Measurements from ENCODE around the gene OGDH.
"Not testable (repeated sequence)": the region's sequence is repeated elsewhere in the genome, so short reads cannot be mapped to it uniquely, and the experiment has no call there.

The OGDH gene

GRCh38 chr7:44581879-44582603 lies 24.4 kb upstream of the OGDH start, which contains the start of gene TMED4:
Gene TMED4, minus strand, starts transcription at chr7:44582231. Its CDS starts 25 bp downstream, at chr7:44582206.
- Histone ChIP-seq H3K9me3 (ENCODE audit: control insufficient read depth, low read length) (no peaks in the 10 kb centered on the region), H3K36me3 (ENCODE audit: control insufficient read depth, insufficient read depth, low read length, severe bottlenecking) (peaks cover 22% of the 10 kb centered on the region), H3K9ac (ENCODE audit: low read length) (peak within 1 kb of the TSS; percentile 96), H3K4me1 (ENCODE audit: control insufficient read depth, insufficient read depth, low read length) (peaks cover 13% of the 10 kb centered on the region), H3K4me3 (ENCODE audit: low read length) (peak within 1 kb of the TSS; percentile 95), H3K27me3 (replicated peaks; ENCODE audit: control insufficient read depth, insufficient read depth, low read length) (no peaks in the 10 kb centered on the region)
- DNase-seq (ENCODE audit: low read depth) = peak; percentile 99

GRCh38 chr7:44583146-44583865 lies 23.1 kb upstream of the OGDH start:
- Histone ChIP-seq H3K36me3 (ENCODE audit: control insufficient read depth, insufficient read depth, low read length, severe bottlenecking) (peaks cover 17% of the 10 kb centered on the region), H3K4me3 (ENCODE audit: low read length) (peak overlapping the region; percentile 95), H3K4me1 (ENCODE audit: control insufficient read depth, insufficient read depth, low read length) (peaks cover 13% of the 10 kb centered on the region), H3K27me3 (replicated peaks; ENCODE audit: control insufficient read depth, insufficient read depth, low read length) (no peaks in the 10 kb centered on the region), H3K9ac (ENCODE audit: low read length) (peak overlapping the region; percentile 96), H3K9me3 (ENCODE audit: control insufficient read depth, low read length) (no peaks in the 10 kb centered on the region)
- no peak for DNase-seq (ENCODE audit: low read depth)

DNA sequence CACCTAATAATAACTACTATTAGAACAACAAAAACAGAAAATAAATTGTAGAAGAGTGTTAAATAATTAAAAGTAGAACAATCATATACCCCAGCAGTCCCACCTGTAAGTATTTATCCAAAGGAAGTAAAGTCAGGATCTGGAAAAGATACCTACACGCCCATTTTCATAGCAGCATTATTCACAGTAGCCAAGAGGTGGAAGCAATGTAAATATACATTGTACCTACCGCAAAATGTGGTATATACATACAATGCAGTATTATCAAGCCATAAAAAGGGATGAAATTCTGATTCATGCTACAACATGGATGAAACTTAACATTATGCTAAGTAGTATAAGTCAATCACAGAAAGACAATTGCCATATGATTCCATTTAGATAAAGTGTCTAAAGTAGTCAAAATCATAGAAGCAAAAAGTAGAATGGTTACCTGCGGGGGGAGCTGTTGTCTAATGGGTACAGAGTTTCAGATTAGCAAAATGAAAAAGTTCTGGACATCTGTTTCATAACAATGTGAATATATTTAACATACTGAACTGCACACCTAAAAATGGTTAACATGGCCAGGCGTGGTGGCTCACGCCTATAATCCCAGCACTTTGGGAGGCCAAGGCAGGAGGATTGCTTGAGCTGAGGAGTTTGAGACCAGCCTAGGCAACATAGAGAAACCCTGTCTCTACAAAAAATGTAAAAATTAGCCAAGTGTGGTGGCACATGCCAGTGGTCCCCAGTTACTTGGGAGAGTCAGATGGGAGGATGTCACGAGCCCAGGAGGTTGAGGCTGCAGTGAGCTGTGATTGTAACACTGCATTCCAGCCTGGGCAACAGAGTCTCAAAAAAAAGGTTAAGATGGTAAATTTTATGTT lies 18.4 kb upstream of the OGDH start:
- Histone ChIP-seq H3K9me3 (ENCODE audit: control insufficient read depth, low read length) (no peaks in the 10 kb centered on the region), H3K4me3 (ENCODE audit: low read length) (no peak overlapping the region), H3K9ac (ENCODE audit: low read length) (no peak overlapping the region), H3K36me3 (ENCODE audit: control insufficient read depth, insufficient read depth, low read length, severe bottlenecking) (no peaks in the 10 kb centered on the region), H3K27me3 (replicated peaks; ENCODE audit: control insufficient read depth, insufficient read depth, low read length) (no peaks in the 10 kb centered on the region), H3K4me1 (ENCODE audit: control insufficient read depth, insufficient read depth, low read length) (peaks cover 3% of the 10 kb centered on the region)
- peak; percentile 89 for DNase-seq (ENCODE audit: low read depth)

DNA sequence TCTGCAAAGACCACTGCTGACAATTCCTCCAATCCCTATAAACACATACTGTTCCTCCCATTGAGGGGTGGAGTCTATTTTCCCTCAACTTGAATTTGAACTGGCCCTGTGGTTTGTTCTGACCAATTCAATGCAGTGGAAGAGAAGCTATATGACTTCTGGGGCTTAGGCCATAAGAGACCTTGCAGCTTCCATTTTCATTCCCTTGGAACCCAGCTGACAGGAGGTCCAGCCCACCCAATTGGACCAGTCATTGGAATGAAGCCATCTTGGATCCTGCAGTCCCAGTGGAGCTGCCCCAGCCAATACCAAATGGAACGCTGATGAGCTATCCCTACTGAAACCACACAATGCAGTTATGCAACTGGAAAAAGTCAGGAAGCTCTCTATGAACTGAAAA lies 15.5 kb upstream of the OGDH start:
- DNase-seq (ENCODE audit: low read depth) = no peak
- Histone ChIP-seq H3K9me3 (ENCODE audit: control insufficient read depth, low read length) (no peaks in the 10 kb centered on the region), H3K9ac (ENCODE audit: low read length) (no peak overlapping the region), H3K4me1 (ENCODE audit: control insufficient read depth, insufficient read depth, low read length) (peaks cover 4% of the 10 kb centered on the region), H3K27me3 (replicated peaks; ENCODE audit: control insufficient read depth, insufficient read depth, low read length) (no peaks in the 10 kb centered on the region), H3K36me3 (ENCODE audit: control insufficient read depth, insufficient read depth, low read length, severe bottlenecking) (no peaks in the 10 kb centered on the region), H3K4me3 (ENCODE audit: low read length) (no peak overlapping the region)

GRCh38 chr7:44595934-44596635 lies 10.3 kb upstream of the OGDH start:
- peak; percentile 19 for DNase-seq (ENCODE audit: low read depth)
- no peaks in the 10 kb centered on the region for H3K27me3 ChIP-seq (replicated peaks; ENCODE audit: control insufficient read depth, insufficient read depth, low read length)
- H3K9me3 ChIP-seq (ENCODE audit: control insufficient read depth, low read length) = no peaks in the 10 kb centered on the region
- no peak overlapping the region for H3K4me3 ChIP-seq (ENCODE audit: low read length)
- no peaks in the 10 kb centered on the region for H3K36me3 ChIP-seq (ENCODE audit: control insufficient read depth, insufficient read depth, low read length, severe bottlenecking)
- H3K4me1 ChIP-seq (ENCODE audit: control insufficient read depth, insufficient read depth, low read length) = peaks cover 7% of the 10 kb centered on the region
- no peak overlapping the region for H3K9ac ChIP-seq (ENCODE audit: low read length)

DNA sequence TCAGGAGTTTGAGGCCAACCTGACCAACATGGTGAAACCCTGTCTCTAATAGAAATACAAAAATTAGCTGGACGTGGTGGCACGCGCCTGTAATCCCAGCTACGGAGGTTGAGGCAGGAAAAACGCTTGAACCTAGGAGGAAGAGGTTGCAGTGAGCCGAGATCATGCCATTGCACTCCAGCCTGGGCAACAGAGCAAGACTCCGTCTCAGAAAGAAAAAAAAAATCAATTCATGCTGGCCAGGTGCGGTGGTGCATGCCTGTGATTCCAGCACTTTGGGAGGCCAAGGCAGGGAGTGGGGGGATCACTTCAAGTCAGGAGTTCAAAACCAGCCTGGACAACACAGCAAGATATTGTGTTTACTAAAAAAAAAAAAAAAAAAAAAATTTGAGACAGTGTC lies 9.2 kb upstream of the OGDH start:
- DNase-seq (ENCODE audit: low read depth); H3K4me1 ChIP-seq (ENCODE audit: control insufficient read depth, insufficient read depth, low read length); H3K36me3 ChIP-seq (ENCODE audit: control insufficient read depth, insufficient read depth, low read length, severe bottlenecking); H3K9me3 ChIP-seq (ENCODE audit: control insufficient read depth, low read length); H3K27me3 ChIP-seq (replicated peaks; ENCODE audit: control insufficient read depth, insufficient read depth, low read length); H3K9ac ChIP-seq (ENCODE audit: low read length); H3K4me3 ChIP-seq (ENCODE audit: low read length): not testable (repeated sequence)

DNA sequence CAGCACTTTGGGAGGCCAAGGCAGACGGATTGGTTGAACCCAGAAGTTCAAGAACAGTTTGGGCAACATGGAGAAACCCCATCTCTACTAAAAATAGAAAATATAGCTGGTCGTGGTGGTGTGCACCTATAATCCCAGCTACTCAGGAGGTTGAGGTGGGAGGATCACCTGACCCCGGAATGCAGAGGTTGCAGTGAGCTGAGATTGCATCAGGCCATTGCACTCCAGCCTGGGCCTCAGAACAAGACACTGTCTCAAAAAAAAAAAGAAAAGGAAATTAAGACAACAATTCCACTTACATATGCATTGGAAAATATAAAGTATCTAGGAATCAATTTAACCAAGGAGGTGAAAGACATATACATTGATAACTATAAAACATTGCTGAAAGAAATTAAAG lies 7.2 kb upstream of the OGDH start:
- H3K4me1 ChIP-seq (ENCODE audit: control insufficient read depth, insufficient read depth, low read length) = peaks cover 7% of the 10 kb centered on the region
- no peak overlapping the region for H3K9ac ChIP-seq (ENCODE audit: low read length)
- H3K4me3 ChIP-seq (ENCODE audit: low read length) = no peak overlapping the region
- no peaks in the 10 kb centered on the region for H3K9me3 ChIP-seq (ENCODE audit: control insufficient read depth, low read length)
- no peaks in the 10 kb centered on the region for H3K27me3 ChIP-seq (replicated peaks; ENCODE audit: control insufficient read depth, insufficient read depth, low read length)
- no peaks in the 10 kb centered on the region for H3K36me3 ChIP-seq (ENCODE audit: control insufficient read depth, insufficient read depth, low read length, severe bottlenecking)
- DNase-seq (ENCODE audit: low read depth) = no peak

DNA sequence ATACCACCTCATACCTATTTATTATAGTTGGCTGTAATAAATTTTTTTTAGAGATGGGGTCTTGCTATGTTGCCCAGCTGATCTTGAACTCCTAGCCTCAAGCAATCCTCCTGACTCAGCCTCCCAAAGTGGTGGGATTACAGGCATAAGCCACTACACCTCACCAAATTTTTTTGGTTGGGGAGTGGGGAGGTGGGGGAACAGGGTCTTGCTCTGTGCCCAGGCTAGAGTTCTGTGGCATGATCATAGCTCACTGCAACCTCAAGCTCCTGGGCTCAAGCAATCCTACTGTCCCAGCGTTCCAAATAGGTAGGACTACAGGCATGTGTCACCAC lies 3.9 kb upstream of the OGDH start:
- peaks cover 4% of the 10 kb centered on the region for H3K4me1 ChIP-seq (ENCODE audit: control insufficient read depth, insufficient read depth, low read length)
- no peaks in the 10 kb centered on the region for H3K36me3 ChIP-seq (ENCODE audit: control insufficient read depth, insufficient read depth, low read length, severe bottlenecking)
- H3K27me3 ChIP-seq (replicated peaks; ENCODE audit: control insufficient read depth, insufficient read depth, low read length) = no peaks in the 10 kb centered on the region
- no peaks in the 10 kb centered on the region for H3K9me3 ChIP-seq (ENCODE audit: control insufficient read depth, low read length)
- no peak for DNase-seq (ENCODE audit: low read depth)
- H3K4me3 ChIP-seq (ENCODE audit: low read length) = no peak overlapping the region
- no peak overlapping the region for H3K9ac ChIP-seq (ENCODE audit: low read length)

- peaks cover 3% of the 10 kb centered on the region for H3K36me3 ChIP-seq (ENCODE audit: control insufficient read depth, insufficient read depth, low read length, severe bottlenecking)
- H3K4me1 ChIP-seq (ENCODE audit: control insufficient read depth, insufficient read depth, low read length) = peaks cover 4% of the 10 kb centered on the region
- no peaks in the 10 kb centered on the region for H3K9me3 ChIP-seq (ENCODE audit: control insufficient read depth, low read length)
- no peak for DNase-seq (ENCODE audit: low read depth)
- no peak overlapping the region for H3K9ac ChIP-seq (ENCODE audit: low read length)
- H3K4me3 ChIP-seq (ENCODE audit: low read length) = no peak overlapping the region
- no peaks in the 10 kb centered on the region for H3K27me3 ChIP-seq (replicated peaks; ENCODE audit: control insufficient read depth, insufficient read depth, low read length)
These were observed 3.2 kb upstream of the OGDH start for GRCh38 chr7:44603193-44603592.

- H3K36me3 ChIP-seq (ENCODE audit: control insufficient read depth, insufficient read depth, low read length, severe bottlenecking) = peaks cover 3% of the 10 kb centered on the region
- no peaks in the 10 kb centered on the region for H3K9me3 ChIP-seq (ENCODE audit: control insufficient read depth, low read length)
- no peak overlapping the region for H3K9ac ChIP-seq (ENCODE audit: low read length)
- DNase-seq (ENCODE audit: low read depth) = no peak
- H3K4me1 ChIP-seq (ENCODE audit: control insufficient read depth, insufficient read depth, low read length) = peaks cover 13% of the 10 kb centered on the region
- H3K27me3 ChIP-seq (replicated peaks; ENCODE audit: control insufficient read depth, insufficient read depth, low read length) = no peaks in the 10 kb centered on the region
- no peak overlapping the region for H3K4me3 ChIP-seq (ENCODE audit: low read length)
These were observed 1.5 kb upstream of the OGDH start for GRCh38 chr7:44604941-44605340.
